DMS 273 treated with DMSO at 0.1 percent for 48 hours (cell line): ENCODE data around the gene KLC4.
A peak's percentile ranks its signal among the peaks of the same experiment; 100 is the strongest.
"Not testable (repeated sequence)": the region's sequence is repeated elsewhere in the genome, so short reads cannot be mapped to it uniquely, and the experiment has no call there.

Experiments
- DNase-seq: peaks from one replicate; lab custom pipeline; 2025; lab: John Stamatoyannopoulos, UW

The KLC4 gene

GRCh38 chr6:43093436-43094289 is 34.2 kb downstream of the KLC4 start:
- DNase-seq, result no peak

GRCh38 chr6:43095939-43096338 is 36.5 kb downstream of the KLC4 start:
- no peak for DNase-seq

- DNase-seq, result no peak
Observed at GRCh38 chr6:43096451-43097097, 37.1 kb downstream of the KLC4 start.

- DNase-seq, result no peak
Observed at GRCh38 chr6:43097098-43097489, 37.7 kb downstream of the KLC4 start.

- no peak for DNase-seq
Observed at GRCh38 chr6:43097502-43097901, 38.1 kb downstream of the KLC4 start.

- no peak for DNase-seq
Observed at GRCh38 chr6:43101497-43101896, 42.1 kb downstream of the KLC4 start.

GRCh38 chr6:43103253-43103876 is 43.9 kb downstream of the KLC4 start:
- DNase-seq, result no peak

- DNase-seq, result no peak
Observed at GRCh38 chr6:43105538-43106222, 46.2 kb downstream of the KLC4 start.

GRCh38 chr6:43107344-43108062 is 48.1 kb downstream of the KLC4 start:
- peak; percentile 80 for DNase-seq

GRCh38 chr6:43113431-43114260 is 54.2 kb downstream of the KLC4 start:
- no peak for DNase-seq

GRCh38 chr6:43115365-43115764 is 55.9 kb downstream of the KLC4 start:
- DNase-seq, result no peak

- DNase-seq, result not testable (repeated sequence)
Observed at GRCh38 chr6:43117466-43117865, 58.0 kb downstream of the KLC4 start.

GRCh38 chr6:43119482-43119881 is 60.1 kb downstream of the KLC4 start:
- no peak for DNase-seq

GRCh38 chr6:43120101-43120763 is 60.8 kb downstream of the KLC4 start:
- DNase-seq, result no peak

- DNase-seq, result no peak
Observed at GRCh38 chr6:43120944-43121913, 61.8 kb downstream of the KLC4 start.

GRCh38 chr6:43122146-43122545 is 62.7 kb downstream of the KLC4 start:
- no peak for DNase-seq

GRCh38 chr6:43123461-43124314 is 64.3 kb downstream of the KLC4 start:
- DNase-seq, result peak; percentile 91

- no peak for DNase-seq
Observed at GRCh38 chr6:43124481-43124880, 65.0 kb downstream of the KLC4 start.
